Activated CD8-positive, alpha-beta T cell treated with anti-CD3 and anti-CD28 coated beads for 36 hours (primary cell): ENCODE measurements around the gene MZB1. TPM values are rescaled to one million over a fixed set of nuclear protein-coding genes. Genes with fewer than 3 reads are reported as not detected.
A peak's percentile ranks its signal among the peaks of the same experiment; 100 is the strongest.

ENCODE experiments used
- ATAC-seq: fragments of 200-7000 bp; cut with Tn5 transposase; one replicate; pipeline ENCODE4 v1.10.0; 2021; ENCODE audit warnings: mild to moderate bottlenecking, moderate library complexity
- CTCF ChIA-PET: fragments of 350-600 bp; sonication (Branson Sonifier 250); formaldehyde crosslinking; loops from one replicate; lab custom pipeline; 2021; ENCODE audit warnings: antibody characterized with exemption; lab: Charles Lee
- POLR2A ChIA-PET: fragments of 350-600 bp; sonication (Branson Sonifier 250); formaldehyde crosslinking; loops from one replicate; lab custom pipeline; 2021; ENCODE audit warnings: antibody characterized with exemption; lab: Charles Lee
- DNase-seq: peaks from one replicate; pipeline ENCODE4 v3.0.0-alpha.2; 2020
- H3K27ac Mint-ChIP-seq: one replicate; pipeline ENCODE4 v1.8.0; 2021; ENCODE audit warnings: mild to moderate bottlenecking, mixed read lengths
- H3K27me3 Mint-ChIP-seq: one replicate; pipeline ENCODE4 v1.8.0; 2021; ENCODE audit warnings: mixed read lengths
- H3K36me3 Mint-ChIP-seq: one replicate; pipeline ENCODE4 v1.8.0; 2021; ENCODE audit warnings: low read depth, mixed read lengths
- H3K4me1 Mint-ChIP-seq: one replicate; pipeline ENCODE4 v1.8.0; 2021; ENCODE audit warnings: low read depth, mixed read lengths
- H3K4me3 Mint-ChIP-seq: one replicate; pipeline ENCODE4 v1.8.0; 2021; ENCODE audit warnings: mild to moderate bottlenecking, moderate library complexity, mixed read lengths
- H3K9me3 Mint-ChIP-seq: one replicate; pipeline ENCODE4 v1.8.0; 2021; ENCODE audit warnings: mixed read lengths
- intact Hi-C: fragments of 100-400 bp; cut with micrococcal nuclease; formaldehyde crosslinking; loops from one replicate; pipeline ENCODE4 v1.10.0; 2022
- total RNA-seq, 2 experiments: library from RNA; stranded (reverse); gene quantifications; one replicate each; pipeline ENCODE4 v1.2.3, GENCODE V29; 2021
- TF ChIP-seq, protein P1 (sequence below): fragments of 200-600 bp; IDR thresholded peaks from one replicate; pipeline ENCODE4 v1.8.0; 2022; ENCODE audit warnings: antibody characterized with exemption, mild to moderate bottlenecking

Gene MZB1, protein sequence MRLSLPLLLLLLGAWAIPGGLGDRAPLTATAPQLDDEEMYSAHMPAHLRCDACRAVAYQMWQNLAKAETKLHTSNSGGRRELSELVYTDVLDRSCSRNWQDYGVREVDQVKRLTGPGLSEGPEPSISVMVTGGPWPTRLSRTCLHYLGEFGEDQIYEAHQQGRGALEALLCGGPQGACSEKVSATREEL
- total RNA-seq = 10 to 100 TPM; 14.4 to 14.5 TPM

DNA sequence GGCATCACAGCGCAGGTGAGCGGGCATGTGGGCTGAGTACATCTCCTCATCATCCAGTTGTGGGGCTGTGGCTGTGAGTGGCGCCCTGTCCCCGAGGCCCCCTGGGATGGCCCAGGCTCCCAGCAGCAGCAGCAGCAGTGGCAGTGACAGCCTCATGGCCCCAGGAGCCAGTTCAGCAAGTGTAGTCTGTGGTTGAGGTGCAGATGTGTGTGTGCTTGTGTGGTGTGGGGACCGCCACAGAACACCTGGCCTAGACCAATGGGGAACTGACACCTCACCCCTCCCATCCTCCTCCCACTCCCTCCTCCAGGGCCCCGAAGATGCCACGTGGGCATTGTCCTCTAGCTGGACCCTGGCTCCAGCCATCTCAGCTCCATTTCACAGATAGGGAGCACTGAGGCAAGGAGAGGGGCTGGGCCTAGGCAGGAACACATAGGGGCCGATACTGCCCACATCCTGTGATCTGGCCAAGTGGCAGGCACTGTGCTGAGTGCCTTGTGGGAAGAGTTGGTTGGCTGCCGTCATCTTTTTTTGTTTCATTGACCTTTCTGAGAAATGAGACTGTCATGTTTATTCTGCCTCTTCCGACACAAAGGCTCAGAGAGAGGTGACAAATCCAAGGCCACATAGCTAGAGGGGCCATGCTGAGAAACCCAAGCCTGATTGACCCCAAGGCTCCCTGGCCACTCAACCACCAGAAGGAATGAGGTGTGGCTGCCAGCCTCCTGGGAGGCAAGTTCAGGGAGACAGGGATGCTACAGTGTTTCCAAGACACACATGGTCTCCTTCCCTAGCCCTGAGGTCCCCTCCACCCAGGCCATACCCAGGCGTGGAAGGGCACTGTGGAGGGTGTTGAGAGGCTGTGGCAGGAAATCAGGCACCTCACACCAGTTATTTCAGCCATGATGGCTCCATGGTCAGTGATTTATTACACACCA lies at the start of gene MZB1:
Gene MZB1 (minus strand): TSS at position 213 of the 938 bp plus-strand sequence. CDS start 57 bp downstream, at position 156.
- Mint-ChIP-seq H3K4me1 (peaks cover 58% of the 10 kb centered on the region), H3K27ac (peak within 1 kb of the TSS; percentile 98), H3K4me3 (peak within 1 kb of the TSS; percentile 96), H3K36me3 (peaks cover 24% of the 10 kb centered on the region), H3K9me3 (no peaks in the 10 kb centered on the region), H3K27me3 (no peaks in the 10 kb centered on the region)
- CTCF ChIA-PET = interaction anchor here (1.0 to 4.8 kb wide), 8 partner anchors 12 to 175 kb away, joined by 3 to 34 read pairs (median 4); partner anchors contain the start of genes PAIP2 and SPATA24
- POLR2A ChIA-PET = interaction anchor here (0.6 to 6.3 kb wide), 13 partner anchors 9 to 173 kb away, joined by 3 to 49 read pairs (median 5); partner anchors contain the start of genes MATR3, PAIP2, SPATA24 and UBE2D2
- intact Hi-C loops = loop anchor here (5.0 kb wide), 2 partner anchors 48 to 93 kb away; partner anchors contain the start of gene PAIP2
- TF ChIP-seq, protein P1, sequence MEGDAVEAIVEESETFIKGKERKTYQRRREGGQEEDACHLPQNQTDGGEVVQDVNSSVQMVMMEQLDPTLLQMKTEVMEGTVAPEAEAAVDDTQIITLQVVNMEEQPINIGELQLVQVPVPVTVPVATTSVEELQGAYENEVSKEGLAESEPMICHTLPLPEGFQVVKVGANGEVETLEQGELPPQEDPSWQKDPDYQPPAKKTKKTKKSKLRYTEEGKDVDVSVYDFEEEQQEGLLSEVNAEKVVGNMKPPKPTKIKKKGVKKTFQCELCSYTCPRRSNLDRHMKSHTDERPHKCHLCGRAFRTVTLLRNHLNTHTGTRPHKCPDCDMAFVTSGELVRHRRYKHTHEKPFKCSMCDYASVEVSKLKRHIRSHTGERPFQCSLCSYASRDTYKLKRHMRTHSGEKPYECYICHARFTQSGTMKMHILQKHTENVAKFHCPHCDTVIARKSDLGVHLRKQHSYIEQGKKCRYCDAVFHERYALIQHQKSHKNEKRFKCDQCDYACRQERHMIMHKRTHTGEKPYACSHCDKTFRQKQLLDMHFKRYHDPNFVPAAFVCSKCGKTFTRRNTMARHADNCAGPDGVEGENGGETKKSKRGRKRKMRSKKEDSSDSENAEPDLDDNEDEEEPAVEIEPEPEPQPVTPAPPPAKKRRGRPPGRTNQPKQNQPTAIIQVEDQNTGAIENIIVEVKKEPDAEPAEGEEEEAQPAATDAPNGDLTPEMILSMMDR = no peak
- peak; percentile 67 for ATAC-seq
- DNase-seq = peak; percentile 91

DNA sequence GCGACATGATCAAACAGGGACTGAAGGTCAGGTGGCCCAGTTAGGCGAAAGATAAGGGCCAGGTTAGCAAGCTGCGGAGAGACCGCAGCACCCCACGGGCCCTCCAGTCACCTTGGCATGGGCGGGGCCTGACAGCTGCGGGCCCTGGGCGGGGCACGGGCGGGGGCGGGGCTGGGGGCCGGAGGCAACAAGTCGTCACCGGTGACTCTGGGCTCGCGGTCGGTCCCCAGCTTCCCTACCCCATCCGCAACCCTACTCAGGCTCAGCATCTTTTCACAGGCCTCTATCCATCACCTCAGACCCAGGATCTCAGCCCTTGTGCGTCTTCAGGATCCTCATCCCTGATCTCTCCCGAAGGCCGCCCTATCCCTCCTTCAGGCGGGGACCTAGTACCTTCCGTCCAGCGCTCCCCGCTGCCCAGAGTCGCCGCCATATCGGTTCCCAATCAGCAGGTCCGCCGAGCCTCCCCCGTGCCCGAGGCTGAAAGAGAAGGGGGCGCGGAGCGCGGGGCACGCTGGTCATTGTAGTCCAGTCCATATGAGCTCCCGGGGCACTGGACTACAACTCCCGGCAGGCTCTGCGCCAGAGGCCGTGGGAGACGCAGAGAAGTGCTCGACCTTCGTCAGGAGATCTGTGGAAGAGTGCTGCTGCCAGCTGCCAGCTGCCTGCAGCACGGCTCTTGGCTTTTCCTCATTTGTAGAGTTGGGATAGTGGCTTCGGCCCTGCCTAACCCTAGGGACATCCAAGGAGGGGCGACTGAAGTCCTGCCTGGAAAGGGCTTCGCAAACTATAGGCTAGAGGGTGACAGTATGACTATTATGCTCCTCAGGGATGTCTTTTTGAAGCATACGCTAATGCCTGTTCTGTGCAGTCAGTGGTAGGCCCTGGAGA lies 49.5 kb upstream of the MZB1 start, which contains the start of gene DNAJC18:
Gene DNAJC18 (minus strand): TSS at position 513 of the 891 bp plus-strand sequence. CDS start 80 bp downstream, at position 433.
- H3K36me3 Mint-ChIP-seq = peaks cover 15% of the 10 kb centered on the region
- TF ChIP-seq, protein P1 = no peak
- no peaks in the 10 kb centered on the region for H3K27me3 Mint-ChIP-seq
- peaks cover 42% of the 10 kb centered on the region for H3K4me1 Mint-ChIP-seq
- H3K9me3 Mint-ChIP-seq = no peaks in the 10 kb centered on the region
- POLR2A ChIA-PET = interaction anchor here (0.6 to 1.4 kb wide), 9 partner anchors 9 to 306 kb away, joined by 3 to 5 read pairs (median 3); partner anchors contain the start of gene SPATA24
- CTCF ChIA-PET = interaction anchor here (0.7 to 1.9 kb wide), 8 partner anchors 17 to 124 kb away, joined by 3 to 11 read pairs (median 3); partner anchors contain the start of gene STING1
- DNase-seq (peak; percentile 98), ATAC-seq (peak; percentile 91)
- intact Hi-C loops = no loop called here
- peak within 1 kb of the TSS; percentile 96 for H3K27ac Mint-ChIP-seq
- peak within 1 kb of the TSS; percentile 91 for H3K4me3 Mint-ChIP-seq

DNA sequence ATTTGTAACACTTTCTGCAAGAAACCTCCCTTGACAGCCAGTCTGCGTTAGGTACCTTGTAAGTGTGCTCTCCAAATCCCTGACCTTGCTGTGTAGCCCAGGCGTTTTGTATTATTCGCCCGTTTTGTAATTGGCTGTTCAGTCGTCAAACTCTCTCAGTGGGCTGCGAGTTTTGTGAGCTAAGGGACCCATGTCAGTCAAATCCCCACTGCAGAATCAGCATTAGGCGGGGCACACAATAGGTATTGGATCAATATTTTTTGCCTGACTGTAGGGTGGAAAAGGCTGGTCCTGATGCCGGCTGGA lies 48.9 kb upstream of the MZB1 start:
- peaks cover 36% of the 10 kb centered on the region for H3K4me1 Mint-ChIP-seq
- TF ChIP-seq, protein P1 = no peak
- ChIA-PET CTCF (interaction anchor here (0.7 to 1.9 kb wide), 6 partner anchors 16 to 75 kb away, joined by 3 to 11 read pairs (median 4); partner anchors contain the start of gene STING1), POLR2A (interaction anchor here (0.6 to 2.2 kb wide), 9 partner anchors 8 to 307 kb away, joined by 3 to 11 read pairs (median 3); partner anchors contain the start of gene SPATA24)
- H3K4me3 Mint-ChIP-seq = peak overlapping the region; percentile 91
- H3K27me3 Mint-ChIP-seq = no peaks in the 10 kb centered on the region
- H3K36me3 Mint-ChIP-seq = peaks cover 15% of the 10 kb centered on the region
- H3K9me3 Mint-ChIP-seq = no peaks in the 10 kb centered on the region
- intact Hi-C loops = no loop called here
- no peak for DNase-seq
- peak overlapping the region; percentile 96 for H3K27ac Mint-ChIP-seq
- no peak for ATAC-seq

DNA sequence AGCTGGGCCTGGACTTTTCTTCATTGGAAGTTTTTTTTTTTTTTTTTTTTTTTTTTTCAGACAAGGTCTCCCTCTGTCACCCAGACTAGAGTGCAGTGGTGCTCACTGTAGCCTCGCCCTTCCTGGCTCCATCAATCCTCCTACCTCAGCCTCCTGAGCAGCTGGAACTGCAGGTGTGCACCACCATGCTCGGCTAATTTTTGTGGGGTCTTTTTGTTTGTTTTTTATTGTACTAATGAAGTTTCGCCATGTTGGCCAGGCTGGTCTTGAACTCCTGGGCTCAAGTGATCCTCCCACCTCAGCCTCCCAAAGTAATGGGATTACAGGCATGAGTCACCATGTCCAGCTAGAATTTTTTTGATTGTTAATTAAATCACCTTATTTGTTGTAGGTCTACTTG lies 46.0 kb upstream of the MZB1 start:
- Mint-ChIP-seq H3K27ac (no peak overlapping the region), H3K4me1 (peaks cover 28% of the 10 kb centered on the region), H3K36me3 (peaks cover 15% of the 10 kb centered on the region), H3K4me3 (no peak overlapping the region), H3K9me3 (no peaks in the 10 kb centered on the region), H3K27me3 (no peaks in the 10 kb centered on the region)
- DNase-seq (no peak), ATAC-seq (no peak)
- ChIA-PET CTCF (interaction anchor here (0.6 to 2.9 kb wide), 5 partner anchors 13 to 330 kb away, joined by 3 to 23 read pairs (median 4); partner anchors contain the start of gene STING1), POLR2A (interaction anchor here (0.6 to 1.6 kb wide), 2 partner anchors 26 to 77 kb away, joined by 3 to 4 read pairs; no protein-coding TSS in a partner anchor)
- intact Hi-C loops = no loop called here
- TF ChIP-seq, protein P1 = no peak
